ENCODE data around the gene SPATS2.

DNA sequence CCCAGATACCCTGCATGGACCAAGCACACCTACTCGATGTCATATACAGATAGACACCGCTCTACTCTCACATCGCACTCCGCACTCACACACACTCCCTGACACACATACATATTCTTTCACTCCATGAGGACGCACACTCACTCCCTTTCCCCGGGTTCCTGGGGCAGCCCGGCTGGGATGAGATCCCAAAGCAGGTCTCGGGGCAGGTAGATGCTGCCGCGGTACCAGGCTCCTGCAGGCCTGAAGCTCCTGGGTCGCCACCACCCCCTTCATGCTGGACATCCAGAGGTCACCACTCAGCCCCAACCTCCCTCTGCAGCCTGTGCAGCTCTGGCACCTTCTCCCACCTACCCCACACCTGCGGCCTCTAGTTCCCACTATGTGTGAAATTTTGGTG lies 32.6 kb upstream of the SPATS2 start:
- TF ChIP-seq CTCF (IDR thresholded peaks at IDR 0.05 in 4 of 5, conservative IDR thresholded peaks at IDR 0.05 in 1 of 5) = no peak
- TF ChIP-seq POLR2A (IDR thresholded peaks at IDR 0.05) = no peak
